HG02623 (cell line): ENCODE results near the gene CLEC16A.

Experiments used
- ATAC-seq: cut with Tn5 transposase; IDR thresholded peaks from one replicate; pipeline ENCODE4 v1.9.1; 2021; ENCODE audit warnings: moderate library complexity; ENCODE audit not compliant: unreplicated experiment

CLEC16A gene

DNA sequence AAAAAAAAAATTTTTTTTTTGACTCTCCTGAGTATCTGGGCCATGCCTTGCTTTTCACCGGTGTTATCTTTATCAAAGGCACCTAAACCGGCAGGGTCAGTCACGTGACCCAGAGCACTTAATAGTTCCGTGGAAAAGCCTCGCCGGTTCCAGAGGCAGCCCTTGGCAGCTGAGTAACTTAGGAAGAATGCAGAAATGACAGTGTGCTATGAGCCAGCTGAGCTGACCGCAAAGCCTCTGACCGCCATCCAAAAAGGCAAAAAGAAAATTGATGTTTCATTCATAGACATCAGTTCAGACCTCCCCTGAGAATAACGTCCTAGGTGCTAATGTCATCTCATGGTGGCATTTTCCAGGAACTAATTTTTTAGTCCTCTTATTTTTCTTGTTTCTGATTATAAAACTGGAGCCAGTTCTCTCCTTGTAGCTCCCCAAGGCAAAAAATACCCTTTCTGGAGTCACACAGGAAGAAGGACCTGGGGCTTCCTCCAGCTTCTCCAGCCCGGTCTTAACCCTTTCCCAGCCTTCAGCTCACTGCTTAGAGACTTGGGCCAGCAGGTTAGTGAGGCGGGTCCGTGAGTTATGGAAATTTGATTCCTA lies 189.1 kb downstream of the CLEC16A start:
- no peak for ATAC-seq

DNA sequence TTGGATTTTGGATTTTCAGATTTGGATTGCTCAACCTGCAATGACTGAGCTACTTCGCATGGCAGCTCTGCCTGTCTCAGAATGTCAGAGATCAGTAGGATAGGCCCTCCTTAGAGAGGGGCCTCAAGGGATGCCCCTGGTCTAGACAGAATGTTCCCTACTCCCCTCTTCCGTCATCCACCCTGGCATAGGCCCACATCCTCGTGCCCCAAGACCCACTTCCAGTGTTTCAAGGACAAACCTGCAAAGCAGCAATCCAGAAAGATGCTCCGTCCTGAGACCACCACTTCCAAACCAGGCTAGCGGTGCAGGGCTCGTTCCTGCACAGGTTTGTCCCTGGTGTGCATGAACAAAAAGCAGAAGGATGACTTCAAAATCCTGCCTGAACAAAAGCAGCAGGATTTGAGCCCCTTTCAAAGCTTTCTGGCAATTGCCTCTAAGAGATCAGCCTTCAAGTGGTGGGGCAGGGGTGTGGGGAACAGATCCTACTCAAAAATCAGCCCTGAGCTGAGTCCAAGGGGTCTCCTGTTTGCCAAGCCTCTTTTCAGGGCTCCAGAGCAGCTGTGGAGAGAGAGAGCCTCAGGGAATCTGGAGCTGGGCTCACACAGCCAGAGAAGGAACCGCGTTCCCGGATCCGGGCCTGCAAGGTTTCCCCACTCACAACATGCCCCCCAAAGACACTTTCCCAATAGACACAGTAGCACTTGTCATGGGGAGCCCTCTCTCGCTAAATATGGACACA lies 190.5 kb downstream of the CLEC16A start:
- no peak for ATAC-seq

DNA sequence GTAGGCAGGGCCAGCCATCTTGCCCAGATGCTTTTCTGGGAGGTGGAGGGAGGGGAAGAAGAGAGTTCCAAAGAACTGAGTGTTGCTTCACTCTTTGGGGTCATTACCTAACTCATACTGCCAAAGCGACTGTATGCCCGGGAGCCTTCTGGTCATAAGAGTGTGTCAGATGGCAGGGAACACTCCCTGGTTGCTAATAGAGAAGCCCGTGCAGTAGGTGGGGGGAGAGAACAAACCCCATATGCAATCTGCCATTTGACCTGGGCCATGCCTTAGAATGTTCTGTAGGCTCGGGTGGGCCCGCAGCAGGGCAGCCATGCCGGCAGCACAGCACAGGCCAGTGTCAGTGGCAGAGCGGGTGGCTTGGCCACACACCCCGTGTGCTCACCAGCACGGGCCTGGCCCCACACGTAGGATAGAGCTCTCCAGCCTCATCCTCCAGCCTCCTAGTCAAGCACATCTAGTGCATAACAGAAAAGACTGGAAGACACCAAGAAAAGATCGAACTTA lies 191.2 kb downstream of the CLEC16A start:
- ATAC-seq = no peak

DNA sequence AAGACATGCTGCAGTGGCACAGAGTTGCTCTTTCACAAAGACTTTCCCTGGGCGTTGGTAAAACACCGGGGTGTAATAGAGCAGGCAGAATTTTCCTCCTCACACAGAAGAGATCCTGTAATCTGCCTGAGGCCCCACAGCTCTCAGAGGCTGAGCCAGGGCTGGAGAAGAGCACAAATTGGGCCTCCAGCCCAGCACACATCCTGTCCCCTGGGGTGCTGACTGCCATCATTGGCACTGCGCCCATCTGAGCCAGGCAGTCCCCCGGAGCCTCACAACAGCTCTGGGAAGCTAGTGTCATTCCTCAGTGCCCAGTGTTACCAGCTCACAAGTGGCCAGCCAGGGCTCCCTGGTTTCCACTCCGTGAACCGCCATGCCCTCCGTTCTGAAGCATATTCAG lies 192.2 kb downstream of the CLEC16A start:
- ATAC-seq = no peak

DNA sequence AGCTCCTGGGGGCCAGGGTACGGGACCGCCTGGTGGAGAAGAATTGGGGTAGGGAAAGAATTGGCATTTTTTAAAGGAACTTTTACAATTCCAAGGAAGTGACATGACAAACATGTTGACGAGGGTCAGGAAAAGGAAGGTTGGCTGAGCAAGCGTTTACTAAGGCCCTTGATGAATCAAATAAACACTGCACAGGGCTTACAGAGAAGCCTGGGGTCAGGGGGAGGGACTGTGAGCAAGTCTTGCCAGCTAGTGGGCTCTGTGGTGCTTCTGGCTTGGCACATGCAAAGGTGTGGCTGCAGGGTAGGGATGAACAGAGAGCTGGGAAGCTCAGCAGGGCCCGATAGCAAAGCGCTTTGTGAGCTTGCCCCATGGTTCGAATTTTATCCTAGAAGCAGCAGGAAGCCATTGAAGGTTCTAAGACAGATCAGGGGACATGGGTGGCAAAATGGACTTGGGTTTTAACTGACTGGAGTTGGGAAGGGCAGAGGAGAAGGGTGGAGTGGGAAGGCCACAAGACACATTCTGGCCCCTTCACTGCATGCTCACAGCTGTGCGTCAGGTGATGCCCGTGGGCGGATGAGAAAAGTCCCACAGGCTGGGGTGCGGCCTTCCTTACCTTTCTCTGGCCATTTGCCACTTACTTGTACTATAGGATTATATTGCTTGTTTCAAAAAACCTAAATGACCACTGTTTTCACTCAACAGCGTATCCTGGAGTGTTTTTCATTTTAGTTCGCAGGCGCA lies 193.8 kb downstream of the CLEC16A start:
- no peak for ATAC-seq

DNA sequence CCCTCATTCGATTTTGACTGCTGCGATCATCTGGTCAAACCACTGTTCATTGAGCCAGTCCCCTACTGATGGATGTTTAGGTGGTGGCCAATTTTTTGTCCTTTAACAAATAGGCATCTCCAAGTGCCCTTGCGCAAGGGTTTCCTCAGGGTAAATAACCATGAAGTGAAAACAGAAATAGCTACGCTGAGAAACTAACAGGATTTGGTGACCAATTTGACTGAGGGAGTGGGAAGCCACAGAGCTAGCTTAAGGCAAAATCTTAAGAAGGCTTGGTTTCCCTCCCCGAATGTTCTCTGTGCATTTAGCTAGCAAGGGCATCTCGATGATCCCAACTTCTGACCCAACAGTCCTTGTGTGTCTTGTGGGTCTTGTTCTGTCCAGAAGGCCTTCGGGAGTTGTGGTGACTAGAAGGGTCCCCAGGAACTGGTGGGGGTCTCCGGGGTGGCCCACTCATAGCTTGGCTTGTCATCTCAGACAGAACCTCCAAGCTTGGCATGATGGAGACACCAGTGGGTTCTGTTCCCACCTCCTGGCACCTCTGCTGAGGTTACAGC lies 194.5 kb downstream of the CLEC16A start:
- ATAC-seq = no peak

DNA sequence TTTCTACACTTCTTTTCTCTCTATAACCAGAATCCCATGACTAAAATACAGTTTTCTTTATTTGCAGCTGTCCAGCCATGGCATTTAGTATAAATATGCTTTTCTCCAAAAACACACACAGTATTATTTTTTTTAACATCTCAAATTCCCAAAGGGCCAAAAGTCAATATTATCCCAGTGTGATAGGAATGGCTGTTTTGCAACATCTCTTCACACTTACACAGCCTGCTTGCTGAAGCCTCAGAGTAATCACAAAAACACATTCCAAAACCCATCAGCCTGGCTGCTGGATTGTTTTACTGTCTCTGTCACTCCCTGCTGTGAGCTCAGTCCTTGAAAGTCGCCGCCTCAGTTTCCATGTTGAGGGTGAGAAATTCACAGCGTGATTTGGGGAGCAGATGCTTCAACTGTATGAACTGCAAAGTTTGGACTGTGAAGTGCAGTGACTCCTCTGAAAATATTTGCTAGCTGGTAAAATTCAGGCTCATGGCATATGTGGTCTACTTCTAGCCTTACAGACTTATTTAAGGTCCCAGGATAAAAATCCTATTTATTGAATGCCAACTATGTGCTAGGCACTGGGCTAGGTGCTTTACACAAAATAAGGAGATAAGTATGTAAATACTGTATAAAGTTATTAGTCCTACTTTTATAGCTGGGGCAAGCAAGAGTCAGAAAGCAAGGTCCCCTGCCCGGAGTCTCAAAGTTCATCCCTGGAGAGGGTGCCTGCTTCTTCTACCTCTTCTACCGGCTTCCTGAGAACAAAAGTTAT lies 195.1 kb downstream of the CLEC16A start:
- no peak for ATAC-seq

DNA sequence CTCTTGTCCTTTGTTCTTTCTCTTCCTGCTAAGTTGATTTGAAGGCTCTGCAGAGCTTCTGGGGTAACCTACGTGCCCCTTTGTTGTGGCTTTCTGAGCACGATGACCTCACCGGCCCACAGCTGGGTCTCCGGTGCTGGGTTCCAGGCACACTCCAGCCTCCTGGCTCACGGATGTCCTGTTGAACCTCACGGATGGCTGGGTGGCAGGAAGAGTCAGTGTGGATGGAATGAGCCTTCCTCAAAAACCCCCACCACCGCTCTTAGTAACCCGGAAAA lies 195.7 kb downstream of the CLEC16A start:
- no peak for ATAC-seq

DNA sequence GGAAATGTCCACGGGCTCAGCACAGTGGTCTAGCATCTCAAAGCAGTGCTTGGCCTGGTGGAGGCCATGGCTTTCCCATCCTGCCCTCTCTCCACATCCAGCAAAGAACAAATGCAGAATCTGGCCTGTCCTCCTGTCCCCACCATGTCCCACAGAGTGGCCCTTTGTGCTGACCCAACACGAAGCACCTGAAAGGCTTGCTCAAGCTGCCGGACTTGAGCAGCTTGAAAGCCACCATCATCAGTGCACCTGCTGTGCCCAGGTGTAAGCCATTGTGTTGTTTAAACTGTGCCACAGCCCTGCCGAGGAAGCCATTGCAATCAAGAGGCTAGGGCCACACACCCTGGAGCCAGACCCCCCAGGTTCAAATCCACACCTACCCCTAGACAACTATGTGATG lies 196.1 kb downstream of the CLEC16A start:
- ATAC-seq = no peak

DNA sequence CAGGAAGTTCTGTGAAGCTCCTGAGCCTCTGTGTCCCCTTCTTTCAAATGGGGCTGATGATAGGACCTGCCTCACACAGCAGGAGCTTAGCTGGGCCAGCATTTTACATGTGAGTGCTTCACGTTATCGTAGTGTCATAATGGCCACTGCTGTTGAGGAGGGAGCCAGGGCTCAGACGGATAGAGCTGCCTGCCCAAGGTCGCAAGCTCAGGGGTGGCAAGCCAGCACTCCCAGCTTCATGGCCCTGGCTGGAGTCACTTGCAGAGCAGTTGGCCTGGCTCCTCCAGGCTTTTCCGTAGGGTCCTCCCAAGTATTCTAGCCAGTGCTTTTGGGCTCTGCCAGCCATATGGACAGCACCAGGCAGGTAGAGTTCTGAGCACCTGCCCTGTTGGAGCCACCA lies 196.5 kb downstream of the CLEC16A start:
- no peak for ATAC-seq

DNA sequence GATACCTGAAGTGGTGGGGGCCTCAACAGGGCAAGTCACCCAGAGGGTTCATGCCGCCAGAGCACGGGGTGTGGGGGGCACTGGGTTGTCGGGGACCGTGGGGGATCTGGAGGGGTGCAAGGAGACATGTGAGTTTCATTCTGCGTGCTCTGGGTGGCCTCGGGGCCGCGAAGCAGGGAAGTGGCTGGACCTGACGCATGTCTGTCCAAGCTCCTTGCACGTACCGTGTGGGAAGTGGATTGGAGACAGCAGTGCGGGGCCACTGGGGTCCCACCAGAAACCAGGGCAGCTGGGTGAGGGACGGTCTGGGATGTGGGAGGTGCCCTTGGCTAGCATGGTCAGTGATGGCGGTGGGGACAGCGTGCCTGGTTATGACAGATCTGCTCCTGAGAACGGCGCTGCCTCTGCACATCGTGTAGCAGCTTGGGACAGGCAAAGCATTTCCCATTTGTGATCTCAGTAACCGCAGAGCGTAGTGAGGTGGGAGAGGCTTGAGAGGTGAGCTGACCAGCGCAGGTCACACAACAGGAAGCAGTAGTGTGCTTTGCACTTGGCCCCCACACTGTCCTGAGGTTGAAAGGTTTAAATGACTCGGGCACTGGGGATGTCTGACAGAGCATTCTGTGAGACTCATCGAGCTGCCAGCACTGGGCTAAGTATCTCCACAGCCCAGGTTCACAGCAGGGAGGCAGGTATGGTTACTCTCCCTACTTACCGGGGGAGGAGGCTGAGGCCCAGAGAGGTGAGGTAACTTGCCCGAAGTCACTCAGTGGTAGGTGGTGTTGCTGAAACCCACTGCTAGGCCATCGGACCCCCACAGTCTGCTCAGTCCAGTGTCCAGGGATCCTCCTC lies 197.3 kb downstream of the CLEC16A start:
- ATAC-seq = no peak

DNA sequence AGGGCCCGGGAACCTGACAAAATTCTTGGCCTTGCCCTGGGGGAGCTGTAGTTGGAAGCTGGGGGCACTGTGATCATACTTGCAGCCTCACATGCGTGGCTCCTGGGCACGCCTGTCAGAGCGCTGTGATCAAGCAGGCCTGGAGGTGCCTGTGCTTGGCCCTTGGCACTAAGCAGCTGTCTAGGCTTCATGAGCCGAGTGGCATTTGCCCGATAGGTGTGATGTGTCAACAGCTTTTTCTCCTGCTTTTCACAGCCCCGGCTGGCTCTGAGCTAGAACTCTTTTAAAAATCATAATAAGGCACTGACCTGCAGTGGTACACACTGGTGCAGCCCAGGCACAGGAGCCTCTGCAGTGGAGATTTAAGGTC lies 197.9 kb downstream of the CLEC16A start:
- no peak for ATAC-seq

DNA sequence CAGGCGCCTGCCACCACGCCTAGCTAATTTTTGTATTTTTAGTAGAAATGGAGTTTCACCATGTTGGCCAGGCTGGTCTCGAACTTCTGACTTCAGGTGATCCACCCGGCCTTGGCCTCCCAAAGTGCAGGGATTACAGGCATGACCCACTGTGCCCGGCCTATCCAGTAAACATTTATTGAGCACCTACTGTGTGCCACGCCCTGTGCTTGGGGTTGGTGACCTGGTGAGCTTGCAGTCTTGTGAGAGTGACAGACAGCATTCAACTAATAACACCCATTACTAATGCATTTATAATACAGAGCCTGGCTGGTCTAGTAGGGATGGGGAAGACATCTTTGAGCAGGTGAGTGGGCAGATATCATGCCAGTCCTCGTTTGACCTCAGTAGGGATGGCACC lies 198.6 kb downstream of the CLEC16A start:
- ATAC-seq = no peak

DNA sequence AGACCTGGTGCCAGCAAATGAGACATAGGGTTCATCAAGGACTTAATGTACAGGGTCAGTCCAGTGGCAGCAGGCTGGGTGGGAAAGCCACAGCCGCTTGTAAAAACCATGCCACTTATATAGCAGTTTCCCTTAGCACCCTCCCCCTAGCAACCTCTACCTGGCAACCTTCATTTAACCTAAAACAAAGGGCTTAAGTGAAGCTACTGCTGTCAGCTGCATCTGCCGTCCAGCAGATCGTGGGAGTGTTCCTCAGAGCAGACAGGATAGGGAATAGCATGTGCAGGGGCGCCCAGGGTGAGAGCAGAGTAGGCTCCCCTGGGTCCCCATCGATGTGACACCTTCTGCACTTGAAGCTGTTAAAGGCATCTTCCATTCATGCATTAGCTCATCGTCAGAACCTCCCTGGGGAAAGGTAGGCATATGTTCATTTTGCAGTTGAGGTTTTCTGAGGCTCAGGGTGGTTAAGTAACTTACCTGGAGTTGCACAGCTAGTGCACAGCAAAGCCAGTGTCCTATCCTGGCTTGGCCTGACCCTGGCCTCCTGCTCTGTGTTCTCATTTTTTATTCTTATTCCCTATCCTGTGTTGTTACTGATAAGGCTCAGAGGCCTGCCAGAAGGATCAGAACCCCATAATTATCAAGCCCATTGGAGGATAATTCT lies 199.1 kb downstream of the CLEC16A start:
- no peak for ATAC-seq

DNA sequence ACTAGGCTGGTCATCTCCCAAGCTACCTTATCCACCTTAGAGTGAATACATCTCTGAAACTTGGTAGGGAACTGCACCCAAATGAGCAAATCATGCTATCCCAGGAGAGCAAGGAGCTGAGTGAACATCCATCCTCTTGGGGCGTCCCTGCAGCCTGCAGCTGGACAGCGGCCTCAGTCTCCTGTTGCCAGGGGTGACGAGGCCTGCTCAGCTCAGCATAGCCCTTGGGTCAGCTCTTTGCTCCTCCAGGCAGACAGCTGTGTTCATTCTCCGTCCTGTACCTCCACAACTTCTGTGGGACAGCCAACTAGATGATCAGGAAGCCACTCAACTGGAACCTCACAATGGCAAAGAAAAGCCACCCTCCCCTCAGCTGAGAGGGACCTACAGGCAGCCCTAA lies 199.8 kb downstream of the CLEC16A start:
- ATAC-seq = no peak

DNA sequence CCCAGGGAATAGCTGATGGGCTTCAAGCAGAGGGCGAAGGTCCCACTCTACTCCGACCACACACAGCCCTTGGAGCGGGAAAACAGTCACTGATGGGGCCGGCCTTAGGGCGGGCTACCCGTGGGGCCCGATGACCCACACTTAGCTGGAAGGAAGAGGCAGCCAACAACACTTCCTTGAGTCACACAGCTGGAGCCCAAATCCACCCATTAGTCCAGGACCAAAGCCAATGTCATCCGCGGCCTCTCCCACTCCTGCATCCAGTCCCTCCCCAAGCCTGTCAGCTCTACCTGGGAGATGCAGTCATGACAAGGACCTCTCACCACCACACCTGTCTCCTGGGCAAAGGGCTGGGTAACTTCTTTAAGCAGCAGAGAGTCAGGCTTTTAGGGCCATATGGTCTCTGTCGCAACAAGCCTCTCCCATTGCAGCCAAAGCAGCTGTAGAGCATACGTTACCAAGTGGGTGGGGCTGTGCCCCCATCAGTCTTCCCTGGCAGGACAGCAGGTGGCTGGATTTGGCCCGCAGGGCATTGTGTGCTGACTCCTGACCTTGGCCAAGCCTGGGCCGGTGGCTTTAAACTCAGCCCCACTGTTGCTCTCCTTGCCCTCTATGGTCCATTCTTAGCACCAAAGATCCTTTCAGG lies 200.9 kb downstream of the CLEC16A start:
- no peak for ATAC-seq

DNA sequence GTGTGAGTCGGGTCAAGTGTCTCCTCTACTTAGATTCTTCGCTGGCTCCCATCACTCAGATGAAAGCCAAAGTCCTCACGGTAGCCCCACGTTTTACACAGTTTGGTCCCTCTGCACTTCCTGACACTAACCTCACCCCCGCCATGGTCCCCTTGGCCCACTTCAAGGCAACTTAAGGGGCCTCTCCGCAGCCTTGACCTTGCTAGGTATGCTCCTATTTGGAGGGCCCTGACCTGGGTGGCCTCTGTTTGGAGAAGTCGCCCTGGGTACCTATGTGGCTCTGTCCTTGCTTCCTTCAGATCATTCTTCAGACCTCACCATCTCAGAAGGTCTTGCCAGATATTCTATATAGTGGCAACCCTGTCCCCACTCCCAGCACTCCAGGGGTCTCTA lies 201.5 kb downstream of the CLEC16A start:
- ATAC-seq = no peak

DNA sequence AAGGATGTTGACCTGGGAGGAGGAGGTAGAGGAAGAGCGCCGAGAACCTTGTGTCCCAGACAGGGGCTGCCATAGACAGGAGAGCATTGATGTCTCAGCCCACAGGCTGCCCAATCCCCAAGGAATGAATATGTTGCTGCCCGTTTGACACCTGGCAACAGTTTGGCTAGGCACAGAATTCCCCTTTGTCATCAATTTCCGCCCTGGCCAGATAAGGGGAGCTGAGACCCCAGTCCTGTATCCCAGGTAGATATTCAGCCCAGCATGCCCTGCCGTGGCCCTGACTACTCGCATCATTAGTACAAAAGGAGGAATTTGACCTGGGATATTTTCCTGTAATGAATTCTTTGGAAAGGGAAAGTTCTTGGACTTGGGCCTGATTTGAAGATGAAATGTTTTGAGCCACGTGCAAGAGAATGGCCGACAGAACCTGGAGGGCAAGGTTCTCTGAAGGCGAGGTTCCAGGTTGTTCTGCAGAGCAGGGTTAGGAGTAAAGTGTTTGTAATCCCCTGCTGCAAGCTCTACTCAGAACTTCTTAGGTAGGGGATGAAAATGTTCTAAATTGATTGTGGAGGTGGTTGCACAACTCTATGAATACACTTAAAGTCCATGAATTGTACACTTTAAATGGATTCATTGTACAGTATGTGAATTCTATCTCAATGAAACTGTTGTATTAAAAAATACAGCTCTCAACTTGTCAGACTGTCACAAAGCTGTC lies 202.8 kb downstream of the CLEC16A start:
- ATAC-seq = no peak
